H1 (cell line): Measurements from ENCODE around the gene ZFP36L1. TPM values are rescaled to one million over a fixed set of nuclear protein-coding genes. Genes with fewer than 3 reads are reported as not detected.

Source experiments
- CBX5 ChIP-seq: fragments of 300-800, 300-1000 bp; sonication (generic); IDR thresholded peaks from 2 replicates; pipeline ENCODE4 v1.7.1; 2016; ENCODE audit warnings: antibody characterized with exemption, low read length, low read depth
- GABPA ChIP-seq: IDR thresholded peaks from 2 replicates; pipeline ENCODE4 v1.6.1; 2011; ENCODE audit warnings: mild to moderate bottlenecking, low read length, moderate library complexity, borderline replicate concordance; ENCODE audit not compliant: insufficient read depth
- KDM4A ChIP-seq: IDR thresholded peaks from one replicate; pipeline ENCODE4 v1.7.1; 2012; ENCODE audit warnings: low read depth, mild to moderate bottlenecking, moderate library complexity, low read length, inconsistent platforms; ENCODE audit not compliant: severe bottlenecking
- SIN3A ChIP-seq, 2 experiments: IDR thresholded peaks in 1 of 2; conservative IDR thresholded peaks in 1 of 2; 2 replicates each; pipeline ENCODE4 v1.6.1; 2011 to 2012; ENCODE audit warnings: low read length in 2 of 2, improper control_type of control experiment in 1 of 2, low read depth in 1 of 2, mild to moderate bottlenecking in 1 of 2
- SIX5 ChIP-seq: IDR thresholded peaks from 2 replicates; pipeline ENCODE4 v1.6.1; 2011; ENCODE audit warnings: mild to moderate bottlenecking, low read depth, low read length
- polyA plus RNA-seq, 7 experiments: library from polyadenylated mRNA; depleted of rRNA in 3 of 7; stranded (reverse) in 5 of 7; unstranded in 2 of 7; fragments of >200 nt in 5 of 7; fragments of 200-250 nt in 2 of 7; gene quantifications; 1 replicate in 5 of 7; 2 replicates in 1 of 7; 4 replicates in 1 of 7; pipeline versions ENCODE4 v1.2.1 to v1.2.3, GENCODE V29; 2011 to 2013; ENCODE audit warnings: missing spikeins in 2 of 7, mixed read lengths in 2 of 7
- total RNA-seq: library from RNA; stranded (reverse); fragmentation: NEBNext Ultra II Directional; extraction: Animal tissue kit (Norgen Biotek cat#: 25700); gene quantifications from 2 replicates; pipeline ENCODE4 v1.2.1, GENCODE V29; 2021
- TF ChIP-seq, protein P1 (sequence below): fragments of 300-600 bp; sonication (generic); IDR thresholded peaks from 2 replicates; pipeline ENCODE4 v1.7.1; 2012; ENCODE audit warnings: low read length, moderate library complexity, mild to moderate bottlenecking, inconsistent platforms; ENCODE audit not compliant: insufficient replicate concordance
- TF ChIP-seq, protein P2 (sequence below), 3 experiments: IDR thresholded peaks; 1 replicate in 2 of 3; 2 replicates in 1 of 3; pipeline versions ENCODE4 v1.5.1 to v1.6.1; 2011; ENCODE audit warnings: low read length in 3 of 3, mild to moderate bottlenecking in 3 of 3, inconsistent platforms in 2 of 3, low read depth in 1 of 3, moderate library complexity in 1 of 3; ENCODE audit not compliant: insufficient read depth in 1 of 3; ENCODE audit errors: control extremely low read depth in 1 of 3

ZFP36L1 gene
- total and polyA plus RNA-seq, 2 of the 8 experiments (the other 6 are each of a cell fraction or from before 2014, with no cell fraction given) = 80.4 to 132 TPM

DNA sequence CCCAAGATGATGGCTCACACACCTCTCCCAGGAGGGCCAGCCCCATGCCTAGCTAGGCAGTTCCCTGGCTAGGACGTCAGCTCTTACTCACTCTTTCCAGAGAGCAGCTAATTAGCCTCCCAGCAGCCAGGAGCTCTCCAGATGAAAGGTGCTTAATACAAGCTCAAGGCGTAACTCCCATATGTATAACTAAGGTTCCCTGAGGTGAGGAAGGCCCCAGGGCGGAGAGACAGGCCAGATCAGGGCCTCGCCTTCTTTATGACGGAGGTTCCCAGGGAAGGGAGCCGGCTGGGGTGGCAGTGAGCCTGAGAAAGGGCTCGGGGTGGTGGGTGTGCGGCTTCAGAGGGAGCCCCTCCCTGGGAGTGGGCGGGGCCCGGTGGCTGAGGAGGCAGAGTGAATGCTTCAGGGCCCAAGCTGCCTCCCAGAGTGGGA is 26.4 kb upstream of the ZFP36L1 start (continued):
- TF ChIP-seq, protein P1, sequence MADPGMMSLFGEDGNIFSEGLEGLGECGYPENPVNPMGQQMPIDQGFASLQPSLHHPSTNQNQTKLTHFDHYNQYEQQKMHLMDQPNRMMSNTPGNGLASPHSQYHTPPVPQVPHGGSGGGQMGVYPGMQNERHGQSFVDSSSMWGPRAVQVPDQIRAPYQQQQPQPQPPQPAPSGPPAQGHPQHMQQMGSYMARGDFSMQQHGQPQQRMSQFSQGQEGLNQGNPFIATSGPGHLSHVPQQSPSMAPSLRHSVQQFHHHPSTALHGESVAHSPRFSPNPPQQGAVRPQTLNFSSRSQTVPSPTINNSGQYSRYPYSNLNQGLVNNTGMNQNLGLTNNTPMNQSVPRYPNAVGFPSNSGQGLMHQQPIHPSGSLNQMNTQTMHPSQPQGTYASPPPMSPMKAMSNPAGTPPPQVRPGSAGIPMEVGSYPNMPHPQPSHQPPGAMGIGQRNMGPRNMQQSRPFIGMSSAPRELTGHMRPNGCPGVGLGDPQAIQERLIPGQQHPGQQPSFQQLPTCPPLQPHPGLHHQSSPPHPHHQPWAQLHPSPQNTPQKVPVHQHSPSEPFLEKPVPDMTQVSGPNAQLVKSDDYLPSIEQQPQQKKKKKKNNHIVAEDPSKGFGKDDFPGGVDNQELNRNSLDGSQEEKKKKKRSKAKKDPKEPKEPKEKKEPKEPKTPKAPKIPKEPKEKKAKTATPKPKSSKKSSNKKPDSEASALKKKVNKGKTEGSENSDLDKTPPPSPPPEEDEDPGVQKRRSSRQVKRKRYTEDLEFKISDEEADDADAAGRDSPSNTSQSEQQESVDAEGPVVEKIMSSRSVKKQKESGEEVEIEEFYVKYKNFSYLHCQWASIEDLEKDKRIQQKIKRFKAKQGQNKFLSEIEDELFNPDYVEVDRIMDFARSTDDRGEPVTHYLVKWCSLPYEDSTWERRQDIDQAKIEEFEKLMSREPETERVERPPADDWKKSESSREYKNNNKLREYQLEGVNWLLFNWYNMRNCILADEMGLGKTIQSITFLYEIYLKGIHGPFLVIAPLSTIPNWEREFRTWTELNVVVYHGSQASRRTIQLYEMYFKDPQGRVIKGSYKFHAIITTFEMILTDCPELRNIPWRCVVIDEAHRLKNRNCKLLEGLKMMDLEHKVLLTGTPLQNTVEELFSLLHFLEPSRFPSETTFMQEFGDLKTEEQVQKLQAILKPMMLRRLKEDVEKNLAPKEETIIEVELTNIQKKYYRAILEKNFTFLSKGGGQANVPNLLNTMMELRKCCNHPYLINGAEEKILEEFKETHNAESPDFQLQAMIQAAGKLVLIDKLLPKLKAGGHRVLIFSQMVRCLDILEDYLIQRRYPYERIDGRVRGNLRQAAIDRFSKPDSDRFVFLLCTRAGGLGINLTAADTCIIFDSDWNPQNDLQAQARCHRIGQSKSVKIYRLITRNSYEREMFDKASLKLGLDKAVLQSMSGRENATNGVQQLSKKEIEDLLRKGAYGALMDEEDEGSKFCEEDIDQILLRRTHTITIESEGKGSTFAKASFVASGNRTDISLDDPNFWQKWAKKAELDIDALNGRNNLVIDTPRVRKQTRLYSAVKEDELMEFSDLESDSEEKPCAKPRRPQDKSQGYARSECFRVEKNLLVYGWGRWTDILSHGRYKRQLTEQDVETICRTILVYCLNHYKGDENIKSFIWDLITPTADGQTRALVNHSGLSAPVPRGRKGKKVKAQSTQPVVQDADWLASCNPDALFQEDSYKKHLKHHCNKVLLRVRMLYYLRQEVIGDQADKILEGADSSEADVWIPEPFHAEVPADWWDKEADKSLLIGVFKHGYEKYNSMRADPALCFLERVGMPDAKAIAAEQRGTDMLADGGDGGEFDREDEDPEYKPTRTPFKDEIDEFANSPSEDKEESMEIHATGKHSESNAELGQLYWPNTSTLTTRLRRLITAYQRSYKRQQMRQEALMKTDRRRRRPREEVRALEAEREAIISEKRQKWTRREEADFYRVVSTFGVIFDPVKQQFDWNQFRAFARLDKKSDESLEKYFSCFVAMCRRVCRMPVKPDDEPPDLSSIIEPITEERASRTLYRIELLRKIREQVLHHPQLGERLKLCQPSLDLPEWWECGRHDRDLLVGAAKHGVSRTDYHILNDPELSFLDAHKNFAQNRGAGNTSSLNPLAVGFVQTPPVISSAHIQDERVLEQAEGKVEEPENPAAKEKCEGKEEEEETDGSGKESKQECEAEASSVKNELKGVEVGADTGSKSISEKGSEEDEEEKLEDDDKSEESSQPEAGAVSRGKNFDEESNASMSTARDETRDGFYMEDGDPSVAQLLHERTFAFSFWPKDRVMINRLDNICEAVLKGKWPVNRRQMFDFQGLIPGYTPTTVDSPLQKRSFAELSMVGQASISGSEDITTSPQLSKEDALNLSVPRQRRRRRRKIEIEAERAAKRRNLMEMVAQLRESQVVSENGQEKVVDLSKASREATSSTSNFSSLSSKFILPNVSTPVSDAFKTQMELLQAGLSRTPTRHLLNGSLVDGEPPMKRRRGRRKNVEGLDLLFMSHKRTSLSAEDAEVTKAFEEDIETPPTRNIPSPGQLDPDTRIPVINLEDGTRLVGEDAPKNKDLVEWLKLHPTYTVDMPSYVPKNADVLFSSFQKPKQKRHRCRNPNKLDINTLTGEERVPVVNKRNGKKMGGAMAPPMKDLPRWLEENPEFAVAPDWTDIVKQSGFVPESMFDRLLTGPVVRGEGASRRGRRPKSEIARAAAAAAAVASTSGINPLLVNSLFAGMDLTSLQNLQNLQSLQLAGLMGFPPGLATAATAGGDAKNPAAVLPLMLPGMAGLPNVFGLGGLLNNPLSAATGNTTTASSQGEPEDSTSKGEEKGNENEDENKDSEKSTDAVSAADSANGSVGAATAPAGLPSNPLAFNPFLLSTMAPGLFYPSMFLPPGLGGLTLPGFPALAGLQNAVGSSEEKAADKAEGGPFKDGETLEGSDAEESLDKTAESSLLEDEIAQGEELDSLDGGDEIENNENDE = no peak
- TF ChIP-seq CBX5 (no peak), KDM4A (no peak), SIX5 (no peak), SIN3A (conservative IDR thresholded peaks at IDR 0.05 in 1 of 2, IDR thresholded peaks at IDR 0.05 in 1 of 2; ENCODE audit: low read depth in 1 of 2, low read length in 2 of 2) (0 out of 4 replicates have a peak, but pooled peaks of 1 of the 2 experiments have one; percentile 35), GABPA (no peak)
- TF ChIP-seq, protein P2, sequence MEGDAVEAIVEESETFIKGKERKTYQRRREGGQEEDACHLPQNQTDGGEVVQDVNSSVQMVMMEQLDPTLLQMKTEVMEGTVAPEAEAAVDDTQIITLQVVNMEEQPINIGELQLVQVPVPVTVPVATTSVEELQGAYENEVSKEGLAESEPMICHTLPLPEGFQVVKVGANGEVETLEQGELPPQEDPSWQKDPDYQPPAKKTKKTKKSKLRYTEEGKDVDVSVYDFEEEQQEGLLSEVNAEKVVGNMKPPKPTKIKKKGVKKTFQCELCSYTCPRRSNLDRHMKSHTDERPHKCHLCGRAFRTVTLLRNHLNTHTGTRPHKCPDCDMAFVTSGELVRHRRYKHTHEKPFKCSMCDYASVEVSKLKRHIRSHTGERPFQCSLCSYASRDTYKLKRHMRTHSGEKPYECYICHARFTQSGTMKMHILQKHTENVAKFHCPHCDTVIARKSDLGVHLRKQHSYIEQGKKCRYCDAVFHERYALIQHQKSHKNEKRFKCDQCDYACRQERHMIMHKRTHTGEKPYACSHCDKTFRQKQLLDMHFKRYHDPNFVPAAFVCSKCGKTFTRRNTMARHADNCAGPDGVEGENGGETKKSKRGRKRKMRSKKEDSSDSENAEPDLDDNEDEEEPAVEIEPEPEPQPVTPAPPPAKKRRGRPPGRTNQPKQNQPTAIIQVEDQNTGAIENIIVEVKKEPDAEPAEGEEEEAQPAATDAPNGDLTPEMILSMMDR (IDR thresholded peaks at IDR 0.05; ENCODE audit: control extremely low read depth in 1 of 3, insufficient read depth in 1 of 3, low read depth in 1 of 3, low read length in 3 of 3) = no peak
